ENCODE data around the gene PDZD2.

- no peak for TF ChIP-seq CTCF (IDR thresholded peaks at IDR 0.05; ENCODE audit: poor library complexity)
- TF ChIP-seq EZH2 (IDR thresholded peaks at IDR 0.05; ENCODE audit: borderline replicate concordance) = no peak
- TF ChIP-seq EZH2phosphoT487 (IDR thresholded peaks at IDR 0.05; ENCODE audit: low read depth, severe bottlenecking, unreplicated experiment) = no peak
Observed at GRCh38 chr5:32001707-32002106, 362.8 kb downstream of the PDZD2 start.

Data from hepatocyte (in vitro differentiated cells).